ENCODE measurements around the gene CATSPER3. TPM values are rescaled to one million over a fixed set of nuclear protein-coding genes. Genes with fewer than 3 reads are reported as not detected.
A peak's percentile ranks its signal among the peaks of the same experiment; 100 is the strongest.

CATSPER3 gene
- total RNA-seq, 1 experiment from 2014 or later, result 0.90 TPM

DNA sequence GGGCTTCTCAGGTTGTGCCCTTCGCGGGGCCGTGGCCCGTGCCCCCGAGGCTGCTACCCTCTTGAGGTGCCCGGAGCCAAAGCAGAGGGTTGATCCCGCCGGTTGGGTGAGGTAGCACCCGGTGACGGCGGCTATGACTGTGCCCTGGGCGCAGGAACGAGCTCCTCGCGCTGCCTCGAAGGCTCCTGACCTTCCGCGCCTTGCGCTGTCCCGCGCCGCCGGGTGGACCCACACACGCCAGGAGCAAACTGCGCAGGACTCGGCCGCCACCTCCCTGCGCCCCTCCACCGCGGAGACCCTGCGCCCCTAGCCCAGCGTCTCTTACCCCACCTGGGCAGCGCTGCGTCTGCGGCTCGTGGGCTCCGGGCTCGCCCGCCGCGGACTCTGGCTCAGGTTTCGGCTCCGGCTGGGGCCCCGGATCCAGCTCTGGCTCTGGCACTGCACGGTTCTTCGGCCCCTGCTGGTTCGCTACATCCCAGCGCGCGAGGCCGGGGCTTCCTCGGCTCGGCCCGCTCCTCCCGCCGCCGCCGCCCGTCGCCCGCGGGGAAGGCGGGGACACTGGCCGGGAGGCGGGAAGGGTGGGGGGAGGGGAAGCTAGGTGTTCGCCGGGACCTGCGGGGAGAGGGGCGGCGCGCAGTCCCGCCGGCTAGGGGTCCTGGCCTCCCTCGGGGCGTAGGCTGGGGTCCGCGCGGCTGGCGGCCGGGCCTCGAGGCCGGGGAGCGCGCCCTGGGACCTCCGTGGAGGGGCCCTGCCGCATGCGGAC, 71.7 kb downstream of the CATSPER3 start:
- Histone ChIP-seq H3K27me3 (replicated peaks; ENCODE audit: insufficient read depth, low read depth, low read length, poor library complexity) (peaks cover 80% of the 10 kb centered on the region), H3K27ac (ENCODE audit: low read depth, low read length, poor library complexity, severe bottlenecking) (no peak overlapping the region), H3K9me3 (ENCODE audit: low read depth, low read length, poor library complexity, severe bottlenecking) (no peaks in the 10 kb centered on the region), H3K4me3 (ENCODE audit: low read depth, low read length, poor library complexity, severe bottlenecking) (peak overlapping the region; percentile 15), H3K36me3 (ENCODE audit: insufficient read depth, low read length, poor library complexity, severe bottlenecking) (no peaks in the 10 kb centered on the region), H3K4me1 (ENCODE audit: insufficient read depth, low read length, poor library complexity, severe bottlenecking) (peaks cover 2% of the 10 kb centered on the region)
- no peak for DNase-seq (ENCODE audit: low spot score)
- CTCF ChIA-PET, result no interaction called here
- intact Hi-C loops (cut with micrococcal nuclease; ENCODE audit: unreplicated experiment), result no loop called here
- BruUV-seq (replicated peaks), result no TSS peak
- TF ChIP-seq, protein P1, sequence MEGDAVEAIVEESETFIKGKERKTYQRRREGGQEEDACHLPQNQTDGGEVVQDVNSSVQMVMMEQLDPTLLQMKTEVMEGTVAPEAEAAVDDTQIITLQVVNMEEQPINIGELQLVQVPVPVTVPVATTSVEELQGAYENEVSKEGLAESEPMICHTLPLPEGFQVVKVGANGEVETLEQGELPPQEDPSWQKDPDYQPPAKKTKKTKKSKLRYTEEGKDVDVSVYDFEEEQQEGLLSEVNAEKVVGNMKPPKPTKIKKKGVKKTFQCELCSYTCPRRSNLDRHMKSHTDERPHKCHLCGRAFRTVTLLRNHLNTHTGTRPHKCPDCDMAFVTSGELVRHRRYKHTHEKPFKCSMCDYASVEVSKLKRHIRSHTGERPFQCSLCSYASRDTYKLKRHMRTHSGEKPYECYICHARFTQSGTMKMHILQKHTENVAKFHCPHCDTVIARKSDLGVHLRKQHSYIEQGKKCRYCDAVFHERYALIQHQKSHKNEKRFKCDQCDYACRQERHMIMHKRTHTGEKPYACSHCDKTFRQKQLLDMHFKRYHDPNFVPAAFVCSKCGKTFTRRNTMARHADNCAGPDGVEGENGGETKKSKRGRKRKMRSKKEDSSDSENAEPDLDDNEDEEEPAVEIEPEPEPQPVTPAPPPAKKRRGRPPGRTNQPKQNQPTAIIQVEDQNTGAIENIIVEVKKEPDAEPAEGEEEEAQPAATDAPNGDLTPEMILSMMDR (conservative IDR thresholded peaks at IDR 0.05; ENCODE audit: low read depth, low read length), result no peak
- peak; percentile 86 for TF ChIP-seq EZH2 (IDR thresholded peaks at IDR 0.05; ENCODE audit: borderline replicate concordance, low read depth, low read length, poor library complexity, severe bottlenecking)
- POLR2A ChIA-PET (ENCODE audit: low non-redundant PET), result no interaction called here

DNA sequence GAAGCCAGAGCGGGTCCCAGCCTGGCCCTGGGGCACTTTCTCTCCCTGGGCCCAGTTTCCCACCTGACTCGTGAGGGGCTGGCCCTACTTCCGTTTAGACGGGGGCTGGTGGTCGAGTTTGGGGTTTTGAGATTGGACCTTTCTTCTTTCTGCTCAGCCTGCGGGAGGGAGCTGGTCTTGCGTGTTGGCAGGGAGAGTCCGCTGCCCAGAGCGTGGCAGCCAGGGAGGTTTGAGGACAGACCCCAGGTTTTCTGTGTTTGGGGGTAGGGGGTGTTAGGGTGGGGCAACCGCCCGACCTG, 72.3 kb downstream of the CATSPER3 start:
- H3K27me3 ChIP-seq (replicated peaks; ENCODE audit: insufficient read depth, low read depth, low read length, poor library complexity), result peaks cover 81% of the 10 kb centered on the region
- TF ChIP-seq, protein P1 (conservative IDR thresholded peaks at IDR 0.05; ENCODE audit: low read depth, low read length), result no peak
- peak; percentile 23 for TF ChIP-seq EZH2 (IDR thresholded peaks at IDR 0.05; ENCODE audit: borderline replicate concordance, low read depth, low read length, poor library complexity, severe bottlenecking)
- intact Hi-C loops (cut with micrococcal nuclease; ENCODE audit: unreplicated experiment), result no loop called here
- no peak overlapping the region for H3K4me3 ChIP-seq (ENCODE audit: low read depth, low read length, poor library complexity, severe bottlenecking)
- H3K36me3 ChIP-seq (ENCODE audit: insufficient read depth, low read length, poor library complexity, severe bottlenecking), result no peaks in the 10 kb centered on the region
- POLR2A ChIA-PET (ENCODE audit: low non-redundant PET), result no interaction called here
- H3K4me1 ChIP-seq (ENCODE audit: insufficient read depth, low read length, poor library complexity, severe bottlenecking), result no peaks in the 10 kb centered on the region
- BruUV-seq (replicated peaks), result no TSS peak
- no peaks in the 10 kb centered on the region for H3K9me3 ChIP-seq (ENCODE audit: low read depth, low read length, poor library complexity, severe bottlenecking)
- DNase-seq (ENCODE audit: low spot score), result no peak
- H3K27ac ChIP-seq (ENCODE audit: low read depth, low read length, poor library complexity, severe bottlenecking), result no peak overlapping the region
- CTCF ChIA-PET, result no interaction called here

DNA sequence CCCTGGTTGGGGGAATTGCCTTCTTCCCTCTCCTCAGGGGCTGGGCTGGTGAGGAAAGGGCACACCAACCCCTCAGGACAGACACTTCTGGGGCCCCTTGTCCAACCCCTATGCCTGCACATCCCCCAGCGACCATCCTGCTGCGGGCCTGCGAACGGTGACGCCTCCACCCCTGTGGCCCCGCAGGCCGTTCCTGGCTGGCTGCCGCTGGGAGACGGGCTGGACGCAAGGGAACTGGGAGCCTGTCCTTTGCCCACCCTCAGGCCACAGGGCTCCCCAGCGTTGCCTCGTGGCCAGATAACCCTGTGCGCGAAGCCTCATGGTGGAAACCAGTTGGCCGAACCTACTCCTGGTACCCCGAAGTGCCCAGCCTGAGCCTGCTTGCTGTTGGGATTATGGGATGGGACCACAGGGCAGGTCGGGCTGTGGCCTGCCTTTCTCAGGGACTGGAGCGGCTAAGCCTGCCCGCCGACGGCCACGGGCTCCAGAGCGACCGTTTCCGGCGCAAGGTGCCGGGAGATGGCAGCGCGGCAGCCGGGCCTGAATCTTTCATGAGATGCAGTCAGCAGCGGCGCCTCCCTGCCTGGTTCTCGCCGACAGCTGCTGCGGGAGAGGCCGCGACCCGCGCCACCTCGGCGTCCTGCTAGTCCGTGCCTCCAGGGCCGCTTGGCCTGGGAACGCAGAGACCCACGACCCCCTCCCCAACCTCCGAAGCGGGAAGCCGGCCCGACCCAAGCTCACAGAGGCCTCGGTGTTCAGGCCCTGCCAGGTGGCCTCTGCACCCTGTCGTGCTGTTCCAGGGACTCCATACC, 72.8 kb downstream of the CATSPER3 start:
- H3K4me3 ChIP-seq (ENCODE audit: low read depth, low read length, poor library complexity, severe bottlenecking), result no peak overlapping the region
- no peak for DNase-seq (ENCODE audit: low spot score)
- no peaks in the 10 kb centered on the region for H3K4me1 ChIP-seq (ENCODE audit: insufficient read depth, low read length, poor library complexity, severe bottlenecking)
- intact Hi-C loops (cut with micrococcal nuclease; ENCODE audit: unreplicated experiment), result no loop called here
- no peaks in the 10 kb centered on the region for H3K9me3 ChIP-seq (ENCODE audit: low read depth, low read length, poor library complexity, severe bottlenecking)
- no peaks in the 10 kb centered on the region for H3K36me3 ChIP-seq (ENCODE audit: insufficient read depth, low read length, poor library complexity, severe bottlenecking)
- H3K27ac ChIP-seq (ENCODE audit: low read depth, low read length, poor library complexity, severe bottlenecking), result no peak overlapping the region
- BruUV-seq (replicated peaks), result no TSS peak
- peak; percentile 22 for TF ChIP-seq EZH2 (IDR thresholded peaks at IDR 0.05; ENCODE audit: borderline replicate concordance, low read depth, low read length, poor library complexity, severe bottlenecking)
- TF ChIP-seq, protein P1 (conservative IDR thresholded peaks at IDR 0.05; ENCODE audit: low read depth, low read length), result no peak
- peaks cover 82% of the 10 kb centered on the region for H3K27me3 ChIP-seq (replicated peaks; ENCODE audit: insufficient read depth, low read depth, low read length, poor library complexity)
- CTCF ChIA-PET, result no interaction called here
- POLR2A ChIA-PET (ENCODE audit: low non-redundant PET), result no interaction called here

Measured in A673 (cell line).